GM12875 (cell line): ENCODE data around the gene CCDC92B.

Experiments used
- H3K4me3 ChIP-seq: one replicate; pipeline ENCODE4 v1.5.1; 2011; ENCODE audit warnings: low read depth, low read length, control low read depth
- TF ChIP-seq, protein P1 (sequence below): IDR thresholded peaks from 2 replicates; pipeline ENCODE4 v1.5.1; 2011; ENCODE audit warnings: low read depth, mild to moderate bottlenecking, control low read depth, inconsistent platforms, low read length, moderate library complexity, borderline replicate concordance; ENCODE audit not compliant: insufficient read depth

The CCDC92B gene

DNA sequence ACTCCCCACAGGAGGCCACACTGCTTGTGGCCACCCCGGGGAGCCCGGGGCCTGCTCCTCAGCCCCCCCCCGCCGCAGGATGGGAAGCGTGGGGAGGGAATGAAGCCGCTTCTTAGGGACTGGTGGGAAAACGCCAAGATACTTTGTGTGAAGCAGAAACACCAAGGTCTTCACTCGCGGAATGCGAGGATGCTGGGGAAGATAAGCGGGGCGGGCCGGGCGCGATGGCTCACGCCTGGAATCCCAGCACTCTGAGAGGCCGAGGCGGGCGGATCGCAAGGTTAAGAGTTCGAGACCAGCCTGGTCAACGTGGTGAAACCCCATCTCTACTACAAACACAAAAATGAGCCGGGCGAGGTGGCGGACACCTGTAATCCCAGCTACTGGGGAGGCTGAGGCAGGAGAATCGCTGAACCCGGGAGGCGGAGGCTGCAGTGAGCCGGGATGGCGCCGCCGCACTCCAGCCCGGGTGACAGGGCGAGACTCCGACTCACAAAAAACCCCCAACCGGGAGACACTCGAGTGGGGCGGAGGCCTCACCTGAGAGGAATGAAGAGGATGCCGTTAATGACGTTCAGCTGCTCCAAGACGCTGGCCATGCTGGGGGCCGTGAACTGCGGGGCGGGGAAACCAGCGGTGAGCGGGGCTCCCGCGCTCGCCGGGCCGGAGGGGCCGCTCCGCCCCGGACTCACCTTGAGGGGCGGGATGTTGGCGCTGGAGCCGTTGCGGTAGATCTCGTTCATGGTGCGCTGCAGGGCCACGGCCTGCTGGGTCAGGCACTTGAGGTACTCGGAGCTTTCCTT is 58.2 kb downstream of the CCDC92B start:
- TF ChIP-seq, protein P1, sequence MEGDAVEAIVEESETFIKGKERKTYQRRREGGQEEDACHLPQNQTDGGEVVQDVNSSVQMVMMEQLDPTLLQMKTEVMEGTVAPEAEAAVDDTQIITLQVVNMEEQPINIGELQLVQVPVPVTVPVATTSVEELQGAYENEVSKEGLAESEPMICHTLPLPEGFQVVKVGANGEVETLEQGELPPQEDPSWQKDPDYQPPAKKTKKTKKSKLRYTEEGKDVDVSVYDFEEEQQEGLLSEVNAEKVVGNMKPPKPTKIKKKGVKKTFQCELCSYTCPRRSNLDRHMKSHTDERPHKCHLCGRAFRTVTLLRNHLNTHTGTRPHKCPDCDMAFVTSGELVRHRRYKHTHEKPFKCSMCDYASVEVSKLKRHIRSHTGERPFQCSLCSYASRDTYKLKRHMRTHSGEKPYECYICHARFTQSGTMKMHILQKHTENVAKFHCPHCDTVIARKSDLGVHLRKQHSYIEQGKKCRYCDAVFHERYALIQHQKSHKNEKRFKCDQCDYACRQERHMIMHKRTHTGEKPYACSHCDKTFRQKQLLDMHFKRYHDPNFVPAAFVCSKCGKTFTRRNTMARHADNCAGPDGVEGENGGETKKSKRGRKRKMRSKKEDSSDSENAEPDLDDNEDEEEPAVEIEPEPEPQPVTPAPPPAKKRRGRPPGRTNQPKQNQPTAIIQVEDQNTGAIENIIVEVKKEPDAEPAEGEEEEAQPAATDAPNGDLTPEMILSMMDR, result no peak

DNA sequence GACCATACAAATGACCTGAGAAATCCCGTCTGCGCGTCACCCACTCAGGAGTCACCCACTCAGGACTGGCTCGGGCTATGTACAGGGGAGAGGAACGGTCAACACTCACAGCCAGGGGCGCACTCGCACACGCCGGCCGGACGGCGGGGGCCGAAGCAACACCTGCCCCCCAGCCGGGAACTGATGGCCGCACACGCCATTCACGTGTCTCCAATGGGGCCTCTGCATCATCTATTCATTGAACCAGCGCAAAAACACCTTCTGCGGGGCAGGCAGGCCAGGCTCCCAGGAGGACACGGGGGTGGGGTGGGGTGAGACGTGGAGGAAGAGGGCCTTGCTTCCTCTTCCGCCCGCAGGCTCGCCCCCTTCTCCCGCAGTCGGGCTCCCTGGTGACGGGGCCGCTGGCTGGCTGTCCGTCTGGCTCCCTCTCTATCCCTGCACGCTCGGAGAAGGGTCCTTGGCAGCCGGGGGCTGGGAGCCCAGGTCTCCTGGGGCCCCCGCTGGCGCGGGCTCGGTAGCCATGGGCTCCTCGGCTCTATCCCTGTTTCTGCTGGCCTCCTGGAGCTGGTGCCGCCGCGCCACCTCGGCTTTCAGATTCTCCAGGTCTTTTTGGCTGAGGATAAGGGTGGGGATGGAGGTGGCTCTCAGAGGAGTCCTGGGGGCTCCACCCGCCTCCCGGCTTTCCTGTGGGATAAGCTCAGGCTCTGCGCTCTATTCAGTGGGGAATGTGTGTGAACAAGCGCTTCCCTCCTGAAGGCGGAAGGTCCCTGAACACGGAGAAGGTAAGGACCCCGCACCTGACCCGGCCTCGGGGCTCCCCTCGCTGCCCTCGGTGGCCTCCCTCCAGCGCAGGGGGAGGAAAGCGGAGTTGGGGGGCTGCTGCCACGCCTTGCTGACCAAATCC is 59.0 kb downstream of the CCDC92B start:
- no peak overlapping the region for H3K4me3 ChIP-seq
- TF ChIP-seq, protein P1, result no peak

More for the DNA sequence above, 58.2 kb downstream of the CCDC92B start:
- no peak overlapping the region for H3K4me3 ChIP-seq

DNA sequence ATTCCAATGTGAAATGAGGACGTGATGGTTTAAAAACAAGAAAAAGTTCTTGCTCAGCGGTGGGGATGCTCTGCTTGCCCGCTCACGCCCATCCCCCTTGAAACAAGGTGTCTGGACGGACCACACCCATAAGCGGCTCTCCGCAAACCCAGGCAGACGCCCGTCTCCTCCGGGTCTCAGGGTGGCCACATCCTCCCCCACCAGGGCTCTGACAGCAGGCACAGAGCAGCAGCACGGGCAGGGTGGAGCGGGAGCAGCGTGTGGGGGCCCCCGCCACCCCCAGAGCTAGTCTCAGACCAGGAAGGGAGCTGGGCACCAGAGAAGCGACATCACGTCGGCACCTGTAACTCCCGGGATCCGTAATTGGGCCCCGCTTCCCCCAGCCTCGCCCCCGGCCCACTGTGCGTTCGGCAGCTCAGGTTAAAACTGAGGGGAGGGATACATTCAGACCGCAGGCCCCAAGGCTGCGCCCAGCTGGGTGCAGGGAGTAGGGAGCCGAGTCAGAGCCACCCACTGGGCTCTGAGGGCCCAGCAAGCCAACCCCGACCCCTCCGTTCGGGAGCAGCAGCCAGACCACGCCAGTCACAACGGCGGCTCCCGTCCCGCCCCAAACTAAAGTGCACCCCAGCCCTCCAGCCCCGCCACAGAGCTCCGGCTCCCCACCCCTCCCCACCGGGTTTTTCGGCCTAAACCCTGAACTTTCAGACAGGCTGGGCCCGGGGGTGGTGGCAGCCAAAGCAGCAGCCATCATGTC is 59.9 kb downstream of the CCDC92B start:
- TF ChIP-seq, protein P1, result no peak
- no peak overlapping the region for H3K4me3 ChIP-seq

DNA sequence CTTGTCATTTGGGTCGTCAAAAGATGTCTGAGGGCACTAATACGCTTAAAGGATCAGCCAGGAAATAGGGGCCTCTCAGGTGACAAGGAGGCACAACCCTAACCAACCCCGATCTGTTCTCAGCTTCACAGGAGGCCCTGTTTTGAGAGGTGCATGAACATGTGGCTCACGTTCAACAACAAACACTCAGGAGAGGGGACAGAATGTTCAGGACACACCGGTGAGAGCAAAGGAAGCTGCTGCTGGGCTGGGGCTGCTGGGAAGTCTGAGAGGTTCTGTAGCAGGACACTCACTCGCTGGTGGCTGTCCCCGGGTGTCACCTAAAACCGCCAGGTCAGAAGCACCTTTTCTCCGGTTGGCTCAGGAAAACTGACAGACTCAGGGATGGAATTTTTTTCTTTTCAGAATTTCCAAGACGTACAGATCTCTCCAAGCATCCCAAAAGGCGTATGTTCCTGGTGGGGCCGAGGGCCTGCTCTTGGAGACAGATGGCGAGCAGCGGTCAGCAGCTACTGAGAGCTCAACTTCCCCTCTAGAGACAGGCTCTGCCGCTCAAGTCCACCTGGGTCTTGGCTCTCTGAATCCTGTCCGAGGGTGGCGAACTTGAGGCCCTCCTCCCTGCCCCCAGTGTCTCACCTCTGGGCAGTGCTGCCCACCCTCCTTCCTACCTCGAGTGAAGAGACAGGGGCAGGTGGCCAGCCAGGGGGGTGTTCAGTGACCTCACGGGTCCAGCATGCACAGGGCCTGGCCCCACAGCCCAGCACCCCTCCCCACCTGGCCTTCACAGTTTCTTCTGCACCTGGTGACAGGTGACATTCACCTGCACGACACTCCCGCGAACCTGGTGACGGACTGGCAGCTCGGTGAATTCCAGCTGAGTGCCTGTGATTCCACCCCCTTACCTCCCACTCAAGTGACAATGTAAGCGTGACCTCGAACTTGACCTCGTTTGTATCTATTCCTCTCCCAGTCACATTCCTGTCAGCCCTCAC is 60.8 kb downstream of the CCDC92B start:
- TF ChIP-seq, protein P1, result no peak
- no peak overlapping the region for H3K4me3 ChIP-seq

DNA sequence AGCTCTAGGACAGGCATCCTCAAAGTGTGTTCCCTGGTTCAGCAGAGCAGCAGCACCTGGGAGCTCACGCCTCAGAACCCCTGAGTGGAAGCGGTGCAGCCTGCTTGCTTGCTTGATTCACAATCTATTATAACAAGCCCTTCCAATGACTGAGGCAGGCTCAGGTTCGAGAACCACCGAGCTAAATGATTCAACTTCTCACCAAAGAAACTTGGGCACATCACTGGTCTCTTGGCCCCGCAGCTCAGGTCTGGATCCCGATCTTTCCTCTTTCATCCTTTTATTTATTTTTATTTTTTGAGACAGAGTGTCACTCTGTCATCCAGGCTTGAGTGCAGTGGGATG is 62.4 kb downstream of the CCDC92B start:
- TF ChIP-seq, protein P1, result no peak
- H3K4me3 ChIP-seq, result no peak overlapping the region

DNA sequence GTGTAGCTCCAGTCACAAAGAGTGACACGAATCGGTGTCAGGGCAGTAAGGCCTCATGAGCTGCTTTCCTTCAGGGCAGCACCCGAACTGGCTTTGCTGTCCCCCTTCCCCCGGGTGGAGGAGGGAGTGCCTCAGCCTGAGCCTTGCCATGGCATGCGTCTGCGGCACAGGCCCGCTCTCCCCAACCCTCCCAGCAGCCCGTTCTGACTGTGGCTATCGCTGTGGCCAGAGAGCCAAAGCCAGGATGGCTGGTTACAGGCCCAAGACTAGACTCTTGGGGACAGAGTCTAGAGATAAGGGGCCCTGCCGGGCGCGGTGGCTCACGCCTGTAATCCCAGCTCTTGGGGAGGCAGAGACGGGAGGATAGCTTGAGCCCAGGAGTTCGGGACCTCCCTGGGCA is 63.8 kb downstream of the CCDC92B start:
- TF ChIP-seq, protein P1, result no peak
- H3K4me3 ChIP-seq, result no peak overlapping the region
